Vein endothelial cell (primary cell): Measurements from ENCODE around the gene FJX1. TPM values are rescaled to one million over a fixed set of nuclear protein-coding genes. Genes with fewer than 3 reads are reported as not detected.

ENCODE experiments used
- total RNA-seq: library from RNA; depleted of rRNA; stranded (reverse); fragments of >200 nt; gene quantifications from 2 replicates; pipeline ENCODE4 v1.2.3, GENCODE V29; 2012

Gene FJX1, protein sequence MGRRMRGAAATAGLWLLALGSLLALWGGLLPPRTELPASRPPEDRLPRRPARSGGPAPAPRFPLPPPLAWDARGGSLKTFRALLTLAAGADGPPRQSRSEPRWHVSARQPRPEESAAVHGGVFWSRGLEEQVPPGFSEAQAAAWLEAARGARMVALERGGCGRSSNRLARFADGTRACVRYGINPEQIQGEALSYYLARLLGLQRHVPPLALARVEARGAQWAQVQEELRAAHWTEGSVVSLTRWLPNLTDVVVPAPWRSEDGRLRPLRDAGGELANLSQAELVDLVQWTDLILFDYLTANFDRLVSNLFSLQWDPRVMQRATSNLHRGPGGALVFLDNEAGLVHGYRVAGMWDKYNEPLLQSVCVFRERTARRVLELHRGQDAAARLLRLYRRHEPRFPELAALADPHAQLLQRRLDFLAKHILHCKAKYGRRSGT
- total RNA-seq = 39.5 and 52.9 TPM in 2 replicates

DNA sequence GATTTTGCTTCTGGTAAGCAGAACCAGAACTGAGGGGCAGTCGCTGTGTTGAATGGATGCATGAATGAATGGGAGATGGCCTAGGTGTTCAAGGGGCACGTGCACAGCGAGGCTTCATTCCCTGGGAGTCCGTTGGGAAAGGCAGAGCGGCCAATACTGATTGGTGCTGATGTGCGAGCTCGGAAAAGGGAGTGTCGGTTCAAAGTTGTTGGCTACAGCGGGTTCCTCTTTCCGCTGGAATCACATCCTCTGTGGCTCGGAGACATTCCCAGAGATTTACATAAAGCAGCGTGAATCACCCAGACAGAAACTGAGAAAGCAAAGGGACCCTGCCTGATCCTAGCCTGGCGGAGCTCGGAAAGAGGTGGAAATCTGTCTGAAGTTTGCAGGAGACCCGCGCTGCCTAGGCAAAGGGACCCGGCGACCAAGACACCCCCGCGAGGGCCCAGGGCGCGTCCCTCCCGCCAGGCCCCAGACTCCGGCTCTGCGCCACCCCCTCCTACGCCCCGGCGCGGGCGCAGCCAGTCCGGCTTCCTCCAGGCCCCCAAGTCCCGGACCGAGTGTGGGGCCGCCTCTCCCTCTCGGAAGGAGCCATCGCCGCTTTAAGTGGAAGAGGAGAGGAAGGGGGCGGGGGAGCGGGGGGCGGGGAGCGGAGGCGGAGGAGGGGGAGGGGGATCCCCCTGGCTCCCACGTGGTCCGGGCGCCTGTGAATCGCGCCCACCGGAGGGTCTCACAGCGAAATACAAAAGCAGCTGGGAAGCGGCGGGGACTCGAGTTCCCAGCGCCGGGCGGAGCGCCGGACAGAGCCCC, at the start of gene FJX1:
Gene FJX1, plus strand, starts transcription at position 774 of the 810 bp plus-strand sequence. CDS start 177 bp downstream, outside the sequence.

DNA sequence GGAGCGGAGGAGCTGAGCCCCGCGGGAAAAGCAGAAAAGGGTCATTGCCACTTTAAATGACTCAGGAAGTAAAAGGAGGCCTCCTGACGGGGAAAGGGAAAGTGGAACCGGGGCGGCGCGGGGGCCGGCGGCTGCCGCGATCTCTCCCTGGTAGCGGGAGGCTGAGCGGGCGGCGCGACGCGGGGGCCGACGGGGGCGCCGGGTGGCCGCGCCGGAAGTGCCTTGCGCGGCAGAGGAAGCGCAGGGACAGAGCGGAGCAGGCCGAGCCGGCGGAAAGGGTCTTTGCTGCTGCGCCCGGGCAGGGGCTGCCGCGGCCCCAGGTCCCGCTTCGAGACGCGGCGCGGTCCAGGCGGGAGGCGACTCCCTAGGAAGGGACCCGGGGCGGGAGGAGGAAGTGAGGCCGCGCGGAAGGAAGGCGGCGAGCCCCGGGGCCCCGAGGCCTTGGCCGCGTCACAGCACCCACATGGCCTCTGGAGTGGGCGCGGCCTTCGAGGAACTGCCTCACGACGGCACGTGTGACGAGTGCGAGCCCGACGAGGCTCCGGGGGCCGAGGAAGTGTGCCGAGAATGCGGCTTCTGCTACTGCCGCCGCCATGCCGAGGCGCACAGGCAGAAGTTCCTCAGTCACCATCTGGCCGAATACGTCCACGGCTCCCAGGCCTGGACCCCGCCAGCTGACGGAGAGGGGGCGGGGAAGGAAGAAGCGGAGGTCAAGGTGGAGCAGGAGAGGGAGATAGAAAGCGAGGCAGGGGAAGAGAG, 44.6 kb downstream of the FJX1 start, which contains the start of gene TRIM44:
Gene TRIM44, plus strand, starts transcription at position 127 of the 759 bp plus-strand sequence. Its CDS starts 337 bp downstream, at position 464.

Other genes starting within 250 kb of the FJX1 start
- not detected in 2 replicates for gene SLC1A2, start 198.9 kb upstream of the FJX1 start, total RNA-seq
- 0.86 and 1.6 TPM in 2 replicates for gene PAMR1, start 92.8 kb upstream of the FJX1 start, total RNA-seq
- 44.1 and 55.9 TPM in 2 replicates for gene TRIM44, start 44.3 kb downstream of the FJX1 start, total RNA-seq